Endometrial microvascular endothelial cells (primary cell): ENCODE measurements around the gene PLIN3. TPM values are rescaled to one million over a fixed set of nuclear protein-coding genes. Genes with fewer than 3 reads are reported as not detected.

Experiments used
- in situ Hi-C: cut with HindIII; loops from 2 replicates; pipeline ENCODE4 v1.10.0; 2017; ENCODE audit warnings: low sequenced_read_pairs, low pct_unique_long_range_greater_than_20kb; ENCODE audit errors: inconsistent ontology term
- total RNA-seq: library from RNA; depleted of rRNA; stranded (reverse); fragments of >200 nt; gene quantifications from one replicate; pipeline ENCODE4 v1.2.3, GENCODE V29; 2015; ENCODE audit errors: inconsistent ontology term

Gene PLIN3
- total RNA-seq, 1 donor from 2014 or later: 89.4 TPM

DNA sequence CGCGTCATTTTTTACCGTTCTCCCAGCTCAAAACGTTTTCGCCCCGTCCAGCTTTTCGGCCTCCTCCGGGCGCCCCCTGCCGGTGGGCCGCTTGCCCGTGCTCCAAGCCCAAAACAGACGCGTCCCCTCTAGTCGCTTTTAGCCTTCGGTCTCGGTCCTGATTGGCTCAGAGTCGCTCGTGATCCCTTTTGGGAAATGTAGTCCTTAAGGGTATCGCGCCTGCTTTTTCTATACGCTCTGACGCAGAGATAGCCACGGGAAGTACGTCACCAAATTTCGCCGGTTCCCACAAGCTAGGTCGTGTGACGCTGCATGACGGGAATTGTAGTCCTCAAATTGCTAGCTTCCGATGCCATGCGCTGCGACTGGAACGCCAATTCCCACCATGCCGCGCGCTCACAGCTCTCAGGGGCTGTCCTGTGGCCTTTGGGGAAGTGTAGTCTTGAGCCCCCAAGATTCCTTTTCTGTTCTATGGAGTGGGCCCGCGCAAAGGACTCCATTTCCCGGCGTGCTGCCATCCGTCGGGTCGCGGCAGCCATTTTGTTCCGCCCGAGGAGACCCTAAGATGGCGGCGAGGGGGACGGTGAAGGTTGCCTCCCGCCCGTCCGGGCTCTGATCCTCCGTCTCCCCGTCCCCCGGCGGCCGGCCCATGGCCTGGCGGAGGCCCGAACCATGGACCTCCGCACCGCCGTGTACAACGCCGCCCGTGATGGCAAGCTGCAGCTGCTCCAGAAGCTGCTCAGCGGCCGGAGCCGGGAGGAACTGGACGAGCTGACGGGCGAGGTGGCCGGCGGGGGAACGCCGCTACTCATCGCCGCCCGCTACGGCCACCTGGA lies 76.1 kb downstream of the PLIN3 start, which contains the start of gene FEM1A:
TSS of gene FEM1A (plus strand) at position 552 of the 836 bp plus-strand sequence. CDS start at position 673, 121 bp downstream.
- in situ Hi-C loops: no loop called here

Other genes starting within 250 kb of the PLIN3 start
- gene TNFAIP8L1, start 228.2 kb downstream of the PLIN3 start, total RNA-seq: 14.2 TPM
- gene MYDGF, start 197.3 kb downstream of the PLIN3 start, total RNA-seq: 130 TPM
- gene DPP9, start 143.8 kb downstream of the PLIN3 start, total RNA-seq: 58.5 TPM
- 11.4 TPM for gene FEM1A, start 75.9 kb downstream of the PLIN3 start, total RNA-seq
- gene TICAM1, start 36.0 kb downstream of the PLIN3 start, total RNA-seq: 4.8 TPM
- not detected for gene ARRDC5, start 35.2 kb upstream of the PLIN3 start, total RNA-seq
- gene UHRF1, start 41.8 kb upstream of the PLIN3 start, total RNA-seq: 63.4 TPM
- 12.5 TPM for gene KDM4B, start 101.4 kb upstream of the PLIN3 start, total RNA-seq